Ascending aorta (tissue), 2 donors: ENCODE results near the gene PCDHAC2. TPM values are rescaled to one million over a fixed set of nuclear protein-coding genes. Genes with fewer than 3 reads are reported as not detected.

Source experiments
- DNase-seq, 2 donors: peaks; one replicate each; pipeline ENCODE4 v3.0.0-alpha.2; 2019; ENCODE audit warnings: low spot score in 2 of 2
- H3K27ac ChIP-seq, 2 donors: fragments of 200-600 bp; sonication (generic); one replicate each; pipeline ENCODE4 v1.5.1; 2016 to 2017; ENCODE audit warnings: mild to moderate bottlenecking in 1 of 2
- H3K27me3 ChIP-seq: fragments of 200-600 bp; sonication (generic); one replicate; pipeline ENCODE4 v1.5.1; 2017
- H3K36me3 ChIP-seq, 2 donors: fragments of 200-600 bp; sonication (generic); one replicate each; pipeline ENCODE4 v1.5.1; 2016
- H3K4me1 ChIP-seq, 2 donors: fragments of 200-600 bp; sonication (generic); one replicate each; pipeline ENCODE4 v1.5.1; 2016 to 2017; ENCODE audit warnings: mild to moderate bottlenecking in 1 of 2
- H3K4me3 ChIP-seq, 2 donors: fragments of 200-600 bp; sonication (generic); one replicate each; pipeline ENCODE4 v1.5.1; 2016 to 2017; ENCODE audit warnings: mild to moderate bottlenecking in 1 of 2
- H3K9me3 ChIP-seq, 2 donors: fragments of 200-600 bp; sonication (generic); one replicate each; pipeline ENCODE4 v1.5.1; 2016
- CTCF ChIP-seq, 3 experiments: fragments of 200-600 bp in 2 of 3; fragments of 450-650 bp in 1 of 3; sonication (generic) in 2 of 3; IDR thresholded peaks; one replicate each; pipeline ENCODE4 v1.5.1; 2016 to 2019; ENCODE audit warnings: antibody characterized with exemption in 3 of 3, mild to moderate bottlenecking in 1 of 3, moderate library complexity in 1 of 3
- intact Hi-C: fragments of 100-400 bp; cut with DNase I; formaldehyde crosslinking; loops from one replicate; pipeline ENCODE4 v1.15.1; 2023
- total RNA-seq: library from RNA; depleted of rRNA; stranded (reverse); fragments of >200 nt; gene quantifications from one replicate; pipeline ENCODE4 v1.1.0, GENCODE V29; 2016

PCDHAC2 gene
- total RNA-seq, 1 donor from 2014 or later = not detected

- H3K27ac ChIP-seq = no peak overlapping the region
- peaks cover 4% of the 10 kb centered on the region in 2 donors for H3K4me1 ChIP-seq
- intact Hi-C loops = no loop called here
- no peaks in the 10 kb centered on the region for H3K36me3 ChIP-seq
- no peak for DNase-seq
- no peaks in the 10 kb centered on the region for H3K27me3 ChIP-seq
- H3K4me3 ChIP-seq = no peak overlapping the region
- no peak for TF ChIP-seq CTCF (IDR thresholded peaks at IDR 0.05)
- no peaks in the 10 kb centered on the region for H3K9me3 ChIP-seq
Observed at GRCh38 chr5:140964356-140964755, 1.9 kb upstream of the PCDHAC2 start.

DNA sequence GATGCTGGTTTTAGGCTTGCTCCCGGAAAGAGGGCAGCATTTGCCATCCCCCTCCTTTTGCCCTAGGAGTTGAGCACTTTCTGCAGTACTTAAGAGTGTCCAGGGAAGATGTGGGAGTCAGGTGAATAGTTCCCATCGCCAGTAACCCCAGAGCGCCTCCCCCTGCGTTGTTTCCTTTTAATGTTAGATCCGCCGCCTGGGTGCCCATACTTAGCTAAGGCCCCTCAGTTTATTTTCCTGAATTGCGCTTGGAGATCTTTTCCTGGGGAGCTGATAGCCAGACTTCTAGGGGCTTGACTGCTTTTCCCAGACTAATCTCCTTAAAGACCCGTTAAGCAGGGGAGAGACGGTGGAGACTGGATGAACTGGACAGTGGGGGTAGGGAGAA is 377 bp upstream of the PCDHAC2 start:
- no peak for TF ChIP-seq CTCF (IDR thresholded peaks at IDR 0.05)
- Histone ChIP-seq H3K4me3 (peak overlapping the region; percentile 67 to 72), H3K9me3 (no peaks in the 10 kb centered on the region), H3K27me3 (no peaks in the 10 kb centered on the region), H3K4me1 (peaks cover 4% of the 10 kb centered on the region in 2 donors), H3K36me3 (no peaks in the 10 kb centered on the region), H3K27ac (peak overlapping the region; percentile 42 to 44)
- no peak for DNase-seq
- intact Hi-C loops = no loop called here

DNA sequence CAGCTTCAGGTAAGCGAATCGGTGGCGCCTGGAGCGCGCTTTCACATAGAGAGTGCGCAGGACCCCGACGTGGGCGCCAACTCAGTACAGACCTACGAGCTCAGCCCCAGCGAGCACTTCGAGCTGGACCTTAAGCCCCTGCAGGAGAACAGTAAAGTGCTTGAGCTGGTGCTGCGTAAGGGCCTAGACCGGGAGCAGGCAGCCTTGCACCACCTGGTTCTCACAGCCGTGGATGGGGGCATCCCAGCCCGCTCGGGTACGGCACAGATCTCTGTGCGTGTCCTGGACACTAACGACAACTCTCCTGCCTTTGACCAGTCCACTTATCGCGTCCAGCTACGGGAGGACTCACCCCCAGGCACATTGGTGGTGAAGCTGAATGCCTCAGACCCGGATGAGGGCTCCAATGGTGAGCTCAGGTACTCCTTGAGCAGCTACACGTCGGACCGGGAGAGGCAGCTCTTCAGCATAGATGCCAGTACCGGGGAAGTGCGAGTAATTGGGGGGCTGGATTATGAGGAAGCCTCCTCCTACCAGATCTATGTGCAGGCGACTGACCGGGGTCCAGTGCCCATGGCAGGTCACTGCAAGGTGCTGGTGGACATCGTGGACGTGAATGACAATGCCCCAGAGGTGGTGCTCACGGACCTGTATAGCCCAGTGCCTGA is 1.1 kb downstream of the PCDHAC2 start:
- no peak for TF ChIP-seq CTCF (IDR thresholded peaks at IDR 0.05)
- H3K9me3 ChIP-seq = no peaks in the 10 kb centered on the region
- no peaks in the 10 kb centered on the region for H3K27me3 ChIP-seq
- DNase-seq = no peak
- no peak overlapping the region for H3K27ac ChIP-seq
- peak overlapping the region; percentile 67 to 72 for H3K4me3 ChIP-seq
- intact Hi-C loops = no loop called here
- H3K36me3 ChIP-seq = no peaks in the 10 kb centered on the region
- peaks cover 4% of the 10 kb centered on the region in 2 donors for H3K4me1 ChIP-seq

DNA sequence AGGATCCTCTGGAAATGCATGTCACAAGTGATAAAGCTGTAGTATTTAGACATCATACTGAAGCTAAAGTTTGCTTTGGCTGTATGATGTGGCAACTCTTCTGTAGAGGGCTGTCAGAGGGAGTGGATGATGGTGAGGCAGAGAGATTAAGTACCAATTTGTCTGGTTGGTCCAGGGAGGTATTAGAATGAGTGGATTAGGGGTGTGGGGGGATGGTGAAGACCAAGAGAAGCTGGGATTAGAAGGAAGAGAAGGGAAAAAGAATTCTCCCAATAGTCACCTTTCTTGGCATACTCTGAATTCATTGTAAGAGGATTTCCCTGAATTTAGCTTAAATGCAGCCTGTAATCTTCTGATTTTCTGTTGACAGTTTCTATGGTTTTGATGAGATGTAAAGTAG is 3.6 kb downstream of the PCDHAC2 start:
- Histone ChIP-seq H3K4me1 (peaks cover 4% of the 10 kb centered on the region in 2 donors), H3K9me3 (no peaks in the 10 kb centered on the region), H3K4me3 (no peak overlapping the region), H3K27me3 (no peaks in the 10 kb centered on the region), H3K27ac (no peak overlapping the region), H3K36me3 (no peaks in the 10 kb centered on the region)
- intact Hi-C loops = no loop called here
- DNase-seq = no peak
- TF ChIP-seq CTCF (IDR thresholded peaks at IDR 0.05) = no peak

DNA sequence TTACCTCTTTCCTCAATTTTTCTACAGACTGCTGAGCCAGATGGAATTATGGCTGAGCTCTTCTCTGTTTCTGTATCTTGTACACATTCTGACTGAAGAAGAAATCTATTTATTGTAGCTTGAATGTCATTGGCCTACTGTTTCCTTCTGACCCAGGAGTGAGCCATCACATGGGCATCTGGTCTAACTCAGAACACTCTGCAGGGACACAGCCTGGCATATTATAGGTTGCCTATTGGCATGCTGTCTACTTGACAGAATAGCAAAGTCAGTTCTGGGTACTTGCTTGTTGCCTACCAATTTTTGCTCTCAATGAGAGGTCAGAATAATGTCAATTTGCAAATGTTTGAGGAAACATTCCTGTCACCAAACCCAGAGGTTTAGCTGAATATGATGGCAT is 7.3 kb downstream of the PCDHAC2 start:
- Histone ChIP-seq H3K27me3 (no peaks in the 10 kb centered on the region), H3K4me1 (no peaks in the 10 kb centered on the region), H3K27ac (no peak overlapping the region), H3K4me3 (no peak overlapping the region), H3K36me3 (no peaks in the 10 kb centered on the region), H3K9me3 (no peaks in the 10 kb centered on the region)
- no peak for DNase-seq
- no peak for TF ChIP-seq CTCF (IDR thresholded peaks at IDR 0.05)
- intact Hi-C loops = no loop called here

DNA sequence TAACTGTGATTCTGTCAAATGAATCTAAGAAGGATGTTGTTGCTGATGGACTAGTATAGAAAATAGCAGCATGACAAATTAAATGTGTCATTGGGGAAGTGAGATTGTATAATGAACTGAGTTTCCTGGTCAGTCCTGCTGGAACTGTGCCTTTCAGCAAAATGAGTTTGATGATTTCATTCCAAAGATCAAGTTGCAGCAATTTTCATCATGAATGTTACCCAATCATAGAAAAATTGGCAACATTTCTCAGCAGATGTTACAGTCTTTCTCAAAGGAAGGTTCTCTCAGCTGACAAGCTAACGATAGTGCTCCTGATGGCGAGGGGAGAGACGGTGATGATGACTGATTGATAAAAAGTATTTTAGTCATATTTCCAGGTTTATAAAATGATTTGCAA is 10.7 kb downstream of the PCDHAC2 start:
- no peak overlapping the region for H3K4me3 ChIP-seq
- intact Hi-C loops = no loop called here
- no peaks in the 10 kb centered on the region for H3K27me3 ChIP-seq
- no peaks in the 10 kb centered on the region for H3K4me1 ChIP-seq
- DNase-seq = no peak
- no peak overlapping the region for H3K27ac ChIP-seq
- no peaks in the 10 kb centered on the region for H3K36me3 ChIP-seq
- no peak for TF ChIP-seq CTCF (IDR thresholded peaks at IDR 0.05)
- no peaks in the 10 kb centered on the region for H3K9me3 ChIP-seq
